HG03108 (cell line): ENCODE measurements around the gene CEP131.

Experiments used
- ATAC-seq: cut with Tn5 transposase; IDR thresholded peaks from one replicate; pipeline ENCODE4 v1.9.1; 2021; ENCODE audit warnings: moderate library complexity; ENCODE audit not compliant: unreplicated experiment

Gene CEP131

DNA sequence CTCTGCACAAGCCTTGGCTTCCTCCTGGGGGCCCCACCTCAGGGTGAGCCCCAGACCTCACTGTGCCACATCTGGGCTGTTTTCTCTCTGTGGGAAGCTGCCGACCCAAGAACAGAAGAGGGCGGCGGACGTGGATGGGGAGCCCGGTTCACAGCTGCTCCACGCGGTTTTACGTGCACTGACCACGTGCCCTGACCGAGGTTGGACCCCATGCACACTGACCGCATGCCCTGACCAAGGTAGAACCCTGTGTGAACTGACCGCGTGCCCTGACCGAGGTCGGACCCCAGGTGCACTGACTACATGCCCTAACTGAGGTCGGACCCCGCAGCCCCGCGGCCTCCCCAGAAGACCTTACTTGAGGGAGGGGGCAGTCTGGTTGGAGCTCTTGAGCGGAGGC lies 19.6 kb downstream of the CEP131 start:
- no peak for ATAC-seq

- ATAC-seq: no peak
These were observed 20.4 kb downstream of the CEP131 start for GRCh38 chr17:81202318-81202717.

GRCh38 chr17:81200695-81201580 lies 21.8 kb downstream of the CEP131 start:
- ATAC-seq: no peak

DNA sequence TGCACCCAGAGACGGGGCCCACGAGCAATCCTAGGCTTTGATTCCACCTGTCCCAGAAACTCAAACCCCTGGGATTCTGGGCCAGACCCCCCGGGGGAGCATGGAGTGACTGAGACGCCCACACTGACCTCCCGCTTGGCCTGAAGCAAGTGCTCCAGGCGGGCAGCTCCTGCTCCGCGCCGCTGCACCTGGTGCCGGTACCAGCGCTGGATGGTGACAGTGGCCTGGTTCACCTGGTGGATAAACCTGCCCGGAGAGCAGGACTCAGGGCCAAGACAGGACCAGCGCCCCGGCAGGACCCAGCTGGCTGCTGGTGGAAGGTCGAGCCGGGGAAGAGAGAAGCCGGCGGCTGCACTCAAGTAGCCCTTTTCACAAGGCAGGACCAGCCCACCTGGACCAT lies 22.6 kb downstream of the CEP131 start:
- no peak for ATAC-seq

GRCh38 chr17:81199482-81199830 lies 23.3 kb downstream of the CEP131 start:
- no peak for ATAC-seq

- no peak for ATAC-seq
These were observed 23.8 kb downstream of the CEP131 start for GRCh38 chr17:81198826-81199481.

GRCh38 chr17:81197831-81198490 lies 24.8 kb downstream of the CEP131 start:
- ATAC-seq: no peak

GRCh38 chr17:81197409-81197795 lies 25.4 kb downstream of the CEP131 start:
- no peak for ATAC-seq

DNA sequence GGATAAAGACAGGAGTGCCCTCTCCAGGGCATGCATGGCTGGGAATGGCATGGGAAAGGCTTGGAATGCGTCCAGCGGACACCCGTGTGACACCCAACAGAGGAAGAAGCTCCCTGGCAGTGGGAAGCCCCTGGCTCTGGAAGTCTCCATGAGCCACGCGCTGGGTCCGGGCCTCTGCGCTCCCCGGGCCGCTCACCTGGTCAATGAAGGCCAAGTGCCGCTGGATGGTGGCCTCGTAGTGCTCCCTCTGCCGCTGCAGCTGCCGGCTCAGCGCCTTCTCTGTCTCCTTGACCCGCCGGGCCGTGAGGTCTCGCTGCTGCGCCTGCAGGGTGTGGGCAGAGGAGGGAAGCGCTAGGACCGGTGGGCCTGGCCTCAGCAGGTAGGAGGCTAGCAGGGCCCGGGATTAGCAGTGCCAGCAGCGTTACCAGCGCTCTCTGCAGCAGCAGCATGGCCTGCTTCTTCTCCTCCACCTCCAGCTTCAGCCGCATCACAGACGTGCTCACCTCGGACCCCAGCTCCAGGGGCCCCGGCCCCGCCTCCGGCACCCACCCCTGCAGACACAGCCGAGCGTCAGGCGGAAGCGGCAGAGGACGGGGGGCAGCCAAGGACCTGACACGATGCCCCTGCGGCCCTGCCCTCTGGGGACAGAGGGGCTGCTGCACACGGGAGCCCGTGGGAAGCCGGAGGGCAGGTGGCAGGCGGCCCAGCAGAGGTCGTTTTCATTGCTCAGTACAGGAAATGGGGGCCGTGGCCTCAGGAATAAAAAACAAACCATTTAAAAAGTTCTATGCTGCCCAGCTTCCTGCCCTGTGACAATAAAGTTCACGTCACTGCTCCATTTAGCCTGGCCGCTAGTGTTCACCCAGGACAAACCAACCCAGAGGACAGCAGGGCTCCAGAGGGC lies 26.0 kb downstream of the CEP131 start:
- no peak for ATAC-seq

GRCh38 chr17:81195941-81196495 lies 26.7 kb downstream of the CEP131 start:
- ATAC-seq: no peak

GRCh38 chr17:81194941-81195901 lies 27.5 kb downstream of the CEP131 start:
- ATAC-seq: no peak

DNA sequence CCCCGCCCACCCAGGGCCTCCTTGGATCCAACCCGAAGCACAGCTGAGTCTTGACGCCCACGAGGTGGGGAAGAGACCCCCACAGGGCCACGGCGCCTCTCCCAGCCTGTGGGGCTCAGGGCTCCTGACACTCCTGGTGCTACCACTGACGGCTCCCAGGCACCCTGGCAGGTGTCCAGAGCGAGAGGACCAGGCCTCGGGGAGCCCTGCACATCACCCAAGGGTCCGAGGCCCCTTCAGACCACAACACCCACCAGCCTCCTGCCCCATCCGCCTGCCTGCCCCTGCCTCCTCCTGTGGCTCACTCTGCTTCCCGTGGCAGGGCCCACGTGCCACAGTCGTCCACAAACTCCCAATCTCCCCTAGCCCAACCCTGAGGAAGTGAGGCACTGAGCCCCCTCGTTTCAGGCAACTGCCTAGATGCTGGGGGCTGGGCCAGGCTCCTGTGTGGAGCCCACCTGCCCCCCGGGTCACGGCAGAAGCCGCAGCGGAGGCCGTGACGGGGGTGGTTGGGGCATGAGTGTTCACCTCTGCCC lies 28.5 kb downstream of the CEP131 start:
- ATAC-seq: no peak

DNA sequence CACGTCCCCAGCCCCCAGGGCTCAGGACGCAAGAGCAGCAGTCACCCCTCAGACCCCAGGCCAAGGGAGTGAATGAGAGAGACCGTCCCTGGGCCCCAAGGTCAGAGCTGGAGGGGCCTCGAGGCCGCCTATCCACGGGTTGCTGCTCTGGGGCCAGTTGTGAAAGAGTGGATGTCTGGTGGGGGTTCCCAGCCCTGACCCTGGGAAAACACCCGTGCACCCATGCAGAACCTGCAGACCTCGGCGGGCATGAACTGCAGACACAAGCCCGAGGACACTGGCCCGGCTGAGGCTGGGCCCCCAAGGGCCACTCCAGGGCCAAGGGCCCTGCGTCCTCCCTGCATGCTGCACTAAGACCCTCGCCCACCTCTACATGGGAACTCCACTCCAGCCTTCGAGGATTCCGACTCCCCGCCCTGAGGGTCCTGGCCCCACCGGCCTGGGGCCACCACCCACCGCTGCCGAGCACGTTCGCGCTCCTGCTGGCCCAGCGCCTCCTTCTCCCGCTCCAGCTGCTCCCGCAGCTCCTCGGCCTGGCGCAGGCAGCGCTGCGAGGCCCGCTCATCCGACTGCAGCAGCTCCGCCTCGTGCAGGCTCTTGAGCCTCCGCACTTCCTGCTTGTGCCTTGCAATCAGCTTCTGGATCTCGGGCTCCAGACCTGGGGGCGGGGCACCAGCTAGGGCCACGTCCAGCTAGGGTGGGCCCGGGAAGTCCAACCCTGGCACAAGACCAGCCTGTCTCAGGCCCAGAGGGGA lies 29.1 kb downstream of the CEP131 start:
- ATAC-seq: no peak

- ATAC-seq: no peak
These were observed 29.7 kb downstream of the CEP131 start for GRCh38 chr17:81193051-81193410.

- no peak for ATAC-seq
These were observed 30.2 kb downstream of the CEP131 start for GRCh38 chr17:81192386-81193050.

- ATAC-seq: no peak
These were observed 31.1 kb downstream of the CEP131 start for GRCh38 chr17:81191646-81192045.

GRCh38 chr17:81191116-81191515 lies 31.6 kb downstream of the CEP131 start:
- no peak for ATAC-seq

DNA sequence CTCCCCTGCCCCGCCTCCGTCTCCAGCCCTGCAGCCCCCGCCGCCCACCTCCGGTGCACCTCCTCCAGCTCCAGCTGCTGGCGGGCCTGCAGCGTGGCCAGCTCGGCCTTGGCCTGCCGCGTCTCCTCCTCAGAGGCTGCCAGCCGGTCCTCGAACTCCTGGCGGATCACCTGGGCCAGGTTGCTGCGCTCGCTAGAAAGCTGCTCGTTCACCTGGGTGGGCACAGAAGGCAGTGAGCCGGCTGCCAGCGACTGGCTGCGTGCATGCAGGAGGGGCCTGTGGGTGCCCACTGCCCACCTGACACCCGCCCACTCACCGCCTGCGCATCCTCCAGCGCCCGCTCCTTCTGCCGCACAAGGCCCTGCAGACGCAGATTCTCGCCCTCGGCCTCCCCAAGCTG lies 32.2 kb downstream of the CEP131 start:
- ATAC-seq: no peak
